Upper lobe of left lung (tissue), 4 donors: ENCODE data around the gene NREP.

Source experiments
- EP300 ChIP-seq, 4 donors: sonication (generic); formaldehyde crosslinking; IDR thresholded peaks; one replicate each; pipeline ENCODE4 v1.5.1; 2017; ENCODE audit warnings: antibody characterized with exemption in 4 of 4, control low read depth in 2 of 4
- POLR2A ChIP-seq, 4 donors: fragments of 450-650 bp; IDR thresholded peaks; one replicate each; pipeline ENCODE4 v1.5.1; 2016 to 2017; ENCODE audit warnings: antibody characterized with exemption in 4 of 4, mild to moderate bottlenecking in 2 of 4
- POLR2AphosphoS5 ChIP-seq, 2 donors: sonication (generic); formaldehyde crosslinking; IDR thresholded peaks; one replicate each; pipeline ENCODE4 v1.5.1; 2017; ENCODE audit warnings: antibody characterized with exemption in 2 of 2
- TF ChIP-seq, protein P1 (sequence below), 6 experiments: fragments of 450-650 bp in 4 of 6; fragments of 200-600 bp in 2 of 6; sonication (generic) in 2 of 6; IDR thresholded peaks; one replicate each; pipeline ENCODE4 v1.5.1; 2016 to 2019; ENCODE audit warnings: antibody characterized with exemption in 6 of 6

DNA sequence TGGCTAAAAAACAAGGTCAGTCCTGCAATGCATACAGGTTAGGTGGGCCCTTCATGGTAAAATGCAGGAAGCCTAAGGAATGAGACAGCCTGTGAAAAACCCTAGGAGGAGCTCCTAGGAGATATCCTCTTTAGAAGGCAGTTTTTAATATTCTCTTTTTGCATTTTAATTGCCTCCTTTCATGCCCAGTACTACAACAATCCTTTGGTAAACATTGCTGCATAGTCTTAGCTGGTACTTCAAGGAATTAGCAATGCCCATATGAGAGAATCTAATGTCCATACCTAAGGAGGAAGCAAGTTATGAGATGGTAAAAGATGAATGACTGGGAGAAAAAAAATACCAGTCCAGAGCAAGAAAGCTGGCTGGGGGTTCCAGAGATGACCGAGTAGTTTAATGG, 61.0 kb downstream of the NREP start:
- TF ChIP-seq POLR2A (IDR thresholded peaks at IDR 0.05) (no peak), POLR2AphosphoS5 (IDR thresholded peaks at IDR 0.05) (no peak), EP300 (IDR thresholded peaks at IDR 0.05) (no peak)
- TF ChIP-seq, protein P1, sequence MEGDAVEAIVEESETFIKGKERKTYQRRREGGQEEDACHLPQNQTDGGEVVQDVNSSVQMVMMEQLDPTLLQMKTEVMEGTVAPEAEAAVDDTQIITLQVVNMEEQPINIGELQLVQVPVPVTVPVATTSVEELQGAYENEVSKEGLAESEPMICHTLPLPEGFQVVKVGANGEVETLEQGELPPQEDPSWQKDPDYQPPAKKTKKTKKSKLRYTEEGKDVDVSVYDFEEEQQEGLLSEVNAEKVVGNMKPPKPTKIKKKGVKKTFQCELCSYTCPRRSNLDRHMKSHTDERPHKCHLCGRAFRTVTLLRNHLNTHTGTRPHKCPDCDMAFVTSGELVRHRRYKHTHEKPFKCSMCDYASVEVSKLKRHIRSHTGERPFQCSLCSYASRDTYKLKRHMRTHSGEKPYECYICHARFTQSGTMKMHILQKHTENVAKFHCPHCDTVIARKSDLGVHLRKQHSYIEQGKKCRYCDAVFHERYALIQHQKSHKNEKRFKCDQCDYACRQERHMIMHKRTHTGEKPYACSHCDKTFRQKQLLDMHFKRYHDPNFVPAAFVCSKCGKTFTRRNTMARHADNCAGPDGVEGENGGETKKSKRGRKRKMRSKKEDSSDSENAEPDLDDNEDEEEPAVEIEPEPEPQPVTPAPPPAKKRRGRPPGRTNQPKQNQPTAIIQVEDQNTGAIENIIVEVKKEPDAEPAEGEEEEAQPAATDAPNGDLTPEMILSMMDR (IDR thresholded peaks at IDR 0.05): no peak
